SK-N-SH treated with all-trans-retinoic acid at 6 μM for 48 hours (cell line): Measurements from ENCODE around the gene MAMDC4.

Source experiments
- ATAC-seq: fragments of 200-7000 bp; cut with Tn5 transposase; 3 replicates; pipeline ENCODE4 v1.9.1; 2020; ENCODE audit warnings: mild to moderate bottlenecking, moderate library complexity
- ARNTL ChIP-seq: fragments of 450-650 bp; formaldehyde crosslinking; IDR thresholded peaks from 2 replicates; pipeline ENCODE4 v1.5.0; 2020; ENCODE audit warnings: low read depth, mild to moderate bottlenecking, moderate library complexity, borderline replicate concordance
- BACH2 ChIP-seq: fragments of 250-450 bp; sonication (Bioruptor Pico); IDR thresholded peaks from 2 replicates; pipeline ENCODE4 v1.9.0; 2021; ENCODE audit warnings: mild to moderate bottlenecking, borderline replicate concordance
- CREB5 ChIP-seq: fragments of 250-450 bp; sonication (Bioruptor Pico); IDR thresholded peaks from 2 replicates; pipeline ENCODE4 v1.5.1; 2020; ENCODE audit warnings: low read depth, mild to moderate bottlenecking, moderate library complexity
- CSDC2 ChIP-seq: fragments of 250-450 bp; sonication (Bioruptor Pico); IDR thresholded peaks from 2 replicates; pipeline ENCODE4 v1.5.0; 2020; ENCODE audit warnings: mild to moderate bottlenecking, moderate library complexity
- ESRRG ChIP-seq: fragments of 250-450 bp; sonication (Bioruptor Pico); IDR thresholded peaks from 2 replicates; pipeline ENCODE4 v1.6.1; 2021; ENCODE audit warnings: mild to moderate bottlenecking
- GLIS3 ChIP-seq: fragments of 250-450 bp; sonication (Bioruptor Pico); IDR thresholded peaks from 2 replicates; pipeline ENCODE4 v1.5.0; 2020; ENCODE audit warnings: mild to moderate bottlenecking, moderate library complexity
- ISL1 ChIP-seq: fragments of 250-450 bp; sonication (Bioruptor Pico); IDR thresholded peaks from 2 replicates; pipeline ENCODE4 v2.1.2; 2022; ENCODE audit warnings: mild to moderate bottlenecking, moderate library complexity
- OSR1 ChIP-seq: fragments of 250-450 bp; sonication (Bioruptor Pico); IDR thresholded peaks from 2 replicates; pipeline ENCODE4 v1.8.0; 2022; ENCODE audit warnings: moderate library complexity, mild to moderate bottlenecking, inconsistent platforms
- PATZ1 ChIP-seq: fragments of 250-450 bp; sonication (Bioruptor Pico); IDR thresholded peaks from 2 replicates; pipeline ENCODE4 v1.8.0; 2020; ENCODE audit warnings: mild to moderate bottlenecking, moderate library complexity, borderline replicate concordance
- POU6F1 ChIP-seq: fragments of 250-450 bp; sonication (Bioruptor Pico); IDR thresholded peaks from 2 replicates; pipeline ENCODE4 v1.8.0; 2021; ENCODE audit warnings: low read depth, mild to moderate bottlenecking, moderate library complexity, borderline replicate concordance
- PPARA ChIP-seq: fragments of 250-450 bp; sonication (Bioruptor Pico); IDR thresholded peaks from 2 replicates; pipeline ENCODE4 v1.5.0; 2020; ENCODE audit warnings: mild to moderate bottlenecking, borderline replicate concordance
- SNAI2 ChIP-seq: fragments of 250-450 bp; sonication (Bioruptor Pico); IDR thresholded peaks from 2 replicates; pipeline ENCODE4 v1.5.0; 2020; ENCODE audit warnings: mild to moderate bottlenecking, moderate library complexity
- TCF4 ChIP-seq: fragments of 250-450 bp; sonication (Bioruptor Pico); IDR thresholded peaks from 2 replicates; pipeline ENCODE4 v1.8.0; 2021; ENCODE audit warnings: mild to moderate bottlenecking, moderate library complexity, borderline replicate concordance
- TOX ChIP-seq: fragments of 250-450 bp; sonication (Bioruptor Pico); IDR thresholded peaks from 2 replicates; pipeline ENCODE4 v1.8.0; 2021; ENCODE audit warnings: mild to moderate bottlenecking, moderate library complexity, borderline replicate concordance
- ZC3H10 ChIP-seq: fragments of 250-450 bp; sonication (Bioruptor Pico); IDR thresholded peaks from 2 replicates; pipeline ENCODE4 v1.5.1; 2021; ENCODE audit warnings: mild to moderate bottlenecking, moderate library complexity
- ZFP3 ChIP-seq: fragments of 250-450 bp; sonication (Bioruptor Pico); IDR thresholded peaks from 2 replicates; pipeline ENCODE4 v1.5.0; 2020; ENCODE audit warnings: mild to moderate bottlenecking, moderate library complexity
- ZNF565 ChIP-seq: fragments of 450-650 bp; formaldehyde crosslinking; conservative IDR thresholded peaks from 2 replicates; pipeline ENCODE4 v1.5.0; 2020; ENCODE audit warnings: low read depth, mild to moderate bottlenecking, moderate library complexity
- ZNF70 ChIP-seq: fragments of 450-650 bp; formaldehyde crosslinking; IDR thresholded peaks from 2 replicates; pipeline ENCODE4 v1.5.0; 2020; ENCODE audit warnings: mild to moderate bottlenecking, moderate library complexity

The MAMDC4 gene

GRCh38 chr9:136853596-136854112, 1.5 kb downstream of the MAMDC4 start (continued):
- TF ChIP-seq POU6F1 (CRISPR knock-in tag): no peak
- no peak for TF ChIP-seq ZNF70
- no peak for TF ChIP-seq SNAI2 (CRISPR knock-in tag)
- TF ChIP-seq TCF4: no peak
- TF ChIP-seq ARNTL (CRISPR knock-in tag): no peak
- no peak for TF ChIP-seq ESRRG (CRISPR knock-in tag)
- no peak for TF ChIP-seq OSR1 (CRISPR knock-in tag)
- TF ChIP-seq PATZ1 (CRISPR knock-in tag): no peak

- ATAC-seq: no peak
- no peak for TF ChIP-seq ARNTL (CRISPR knock-in tag)
- no peak for TF ChIP-seq TOX
- no peak for TF ChIP-seq PPARA (CRISPR knock-in tag)
- TF ChIP-seq POU6F1 (CRISPR knock-in tag): no peak
- no peak for TF ChIP-seq ZC3H10 (CRISPR knock-in tag)
- TF ChIP-seq CREB5 (CRISPR knock-in tag): no peak
- no peak for TF ChIP-seq PATZ1 (CRISPR knock-in tag)
- TF ChIP-seq ZFP3 (CRISPR knock-in tag): no peak
These were observed 2.1 kb downstream of the MAMDC4 start for GRCh38 chr9:136854113-136854841.

- no peak for ATAC-seq
- TF ChIP-seq SNAI2 (CRISPR knock-in tag): no peak
- TF ChIP-seq ZFP3 (CRISPR knock-in tag): no peak
- no peak for TF ChIP-seq TCF4
- TF ChIP-seq ZC3H10 (CRISPR knock-in tag): no peak
- no peak for TF ChIP-seq BACH2 (CRISPR knock-in tag)
- no peak for TF ChIP-seq CSDC2 (CRISPR knock-in tag)
- no peak for TF ChIP-seq ISL1 (CRISPR knock-in tag)
- TF ChIP-seq ZNF70: no peak
- no peak for TF ChIP-seq CREB5 (CRISPR knock-in tag)
- no peak for TF ChIP-seq ZNF565 (CRISPR knock-in tag)
- no peak for TF ChIP-seq GLIS3 (CRISPR knock-in tag)
- TF ChIP-seq OSR1 (CRISPR knock-in tag): no peak
- TF ChIP-seq POU6F1 (CRISPR knock-in tag): no peak
- TF ChIP-seq PPARA (CRISPR knock-in tag): no peak
- TF ChIP-seq TOX: no peak
These were observed 2.8 kb downstream of the MAMDC4 start for GRCh38 chr9:136854842-136855460.
